HepG2 (cell line): Measurements from ENCODE around the gene GADL1.

ENCODE experiments used
- CTCF ChIP-seq: sonication (generic); formaldehyde crosslinking; IDR thresholded peaks from 2 replicates; pipeline ENCODE4 v1.5.0; 2020; ENCODE audit warnings: mild to moderate bottlenecking, missing genetic modification reagents, moderate library complexity
- GTF2F1 ChIP-seq: fragments of 150-350 bp; IDR thresholded peaks from 2 replicates; pipeline ENCODE4 v1.6.1; 2014; ENCODE audit warnings: low read length
- HOXA7 ChIP-seq: sonication (generic); formaldehyde crosslinking; IDR thresholded peaks from 2 replicates; pipeline ENCODE4 v1.8.1; 2022; ENCODE audit warnings: mild to moderate bottlenecking, missing genetic modification reagents, moderate library complexity
- MTA3 ChIP-seq: sonication (generic); formaldehyde crosslinking; IDR thresholded peaks from 2 replicates; pipeline ENCODE4 v1.4.0; 2020; ENCODE audit warnings: missing genetic modification reagents
- NFYB ChIP-seq: sonication (generic); formaldehyde crosslinking; IDR thresholded peaks from 2 replicates; pipeline ENCODE4 v1.4.0; 2020; ENCODE audit warnings: missing genetic modification reagents
- NR3C1 ChIP-seq: sonication (generic); formaldehyde crosslinking; IDR thresholded peaks from 2 replicates; pipeline ENCODE4 v1.4.0; 2020; ENCODE audit warnings: missing genetic modification reagents
- REST ChIP-seq, 2 experiments: IDR thresholded peaks; 2 replicates each; pipeline ENCODE4 v1.6.1; 2011 to 2012; ENCODE audit warnings: low read length in 2 of 2, borderline replicate concordance in 1 of 2, low read depth in 1 of 2, mild to moderate bottlenecking in 1 of 2, moderate library complexity in 1 of 2
- RORA ChIP-seq: sonication (generic); formaldehyde crosslinking; IDR thresholded peaks from 2 replicates; pipeline ENCODE4 v1.5.0; 2020; ENCODE audit warnings: mild to moderate bottlenecking, missing genetic modification reagents, moderate library complexity
- SRY ChIP-seq: sonication (generic); formaldehyde crosslinking; IDR thresholded peaks from 2 replicates; pipeline ENCODE4 v1.8.0; 2022; ENCODE audit warnings: mild to moderate bottlenecking, missing genetic modification reagents
- ZNF326 ChIP-seq: sonication (generic); formaldehyde crosslinking; IDR thresholded peaks from 2 replicates; pipeline ENCODE4 v1.4.0; 2020; ENCODE audit warnings: missing genetic modification reagents, borderline replicate concordance
- ZNF839 ChIP-seq: sonication (generic); formaldehyde crosslinking; IDR thresholded peaks from 2 replicates; pipeline ENCODE4 v1.4.0; 2020; ENCODE audit warnings: missing genetic modification reagents, mild to moderate bottlenecking, borderline replicate concordance

GRCh38 chr3:30912301-30912700, 17.8 kb upstream of the GADL1 start:
- TF ChIP-seq RORA (CRISPR knock-in tag) = no peak
- TF ChIP-seq SRY (CRISPR knock-in tag) = no peak
- TF ChIP-seq GTF2F1 = no peak
- no peak for TF ChIP-seq REST (IDR thresholded peaks at IDR 0.05; ENCODE audit: borderline replicate concordance in 1 of 2, low read depth in 1 of 2, low read length in 2 of 2)
- TF ChIP-seq NFYB (CRISPR knock-in tag) = no peak
- no peak for TF ChIP-seq CTCF (CRISPR knock-in tag)
- TF ChIP-seq NR3C1 (CRISPR knock-in tag) = no peak
- no peak for TF ChIP-seq ZNF839
- no peak for TF ChIP-seq MTA3
- TF ChIP-seq ZNF326 (CRISPR knock-in tag) = no peak
- TF ChIP-seq HOXA7 (CRISPR knock-in tag) = no peak
